Astrocyte (in vitro differentiated cells and primary cell): ENCODE data around the gene CAPRIN2.

Source experiments
- CTCF ChIP-seq: IDR thresholded peaks from 2 replicates; pipeline ENCODE4 v1.5.1; 2011; ENCODE audit warnings: low read depth, mild to moderate bottlenecking, inconsistent platforms, low read length, moderate library complexity; ENCODE audit not compliant: insufficient read depth
- EZH2 ChIP-seq: IDR thresholded peaks from 2 replicates; pipeline ENCODE4 v1.6.1; 2012; ENCODE audit warnings: mild to moderate bottlenecking, low read length, inconsistent platforms; ENCODE audit not compliant: insufficient read depth

GRCh38 chr12:30794020-30794419 is 39.3 kb upstream of the CAPRIN2 start:
- TF ChIP-seq EZH2 = no peak
- no peak for TF ChIP-seq CTCF
